Smooth muscle cell (in vitro differentiated cells): ENCODE results near the gene AP4M1. TPM values are rescaled to one million over a fixed set of nuclear protein-coding genes. Genes with fewer than 3 reads are reported as not detected.

Experiments used
- DNase-seq: peaks from one replicate; lab custom pipeline; 2025; ENCODE audit not compliant: unreplicated experiment; lab: John Stamatoyannopoulos, UW
- H2AFZ ChIP-seq: fragments of 200-600 bp; sonication (generic); 2 replicates; pipeline ENCODE4 v1.6.0; 2016; ENCODE audit warnings: antibody characterized with exemption, low read depth, mild to moderate bottlenecking
- H3F3A ChIP-seq: fragments of 200-600 bp; sonication (generic); 2 replicates; pipeline ENCODE4 v1.6.0; 2017; ENCODE audit warnings: antibody characterized with exemption, low read depth
- H3K27ac ChIP-seq: fragments of 200-600 bp; sonication (generic); 2 replicates; pipeline ENCODE4 v1.5.1; 2016; ENCODE audit warnings: low read depth, mild to moderate bottlenecking
- H3K27me3 ChIP-seq: fragments of 200-600 bp; sonication (generic); 2 replicates; pipeline ENCODE4 v1.6.1; 2016; ENCODE audit warnings: low read depth, mild to moderate bottlenecking
- H3K36me3 ChIP-seq: fragments of 200-600 bp; sonication (generic); 2 replicates; pipeline ENCODE4 v1.5.1; 2016; ENCODE audit warnings: low read depth
- H3K4me1 ChIP-seq: fragments of 200-600 bp; sonication (generic); 2 replicates; pipeline ENCODE4 v1.5.1; 2016; ENCODE audit warnings: low read depth
- H3K4me2 ChIP-seq: fragments of 200-600 bp; sonication (generic); 2 replicates; pipeline ENCODE4 v1.6.0; 2016; ENCODE audit warnings: mild to moderate bottlenecking
- H3K4me3 ChIP-seq: fragments of 200-600 bp; sonication (generic); 2 replicates; pipeline ENCODE4 v1.5.1; 2016; ENCODE audit warnings: mild to moderate bottlenecking
- H3K79me2 ChIP-seq: fragments of 200-600 bp; sonication (generic); 2 replicates; pipeline ENCODE4 v1.6.0; 2016; ENCODE audit warnings: low read depth, mild to moderate bottlenecking
- H3K9ac ChIP-seq: fragments of 200-600 bp; sonication (generic); 2 replicates; pipeline ENCODE4 v1.6.0; 2016; ENCODE audit warnings: low read depth
- H3K9me3 ChIP-seq: fragments of 200-600 bp; sonication (generic); replicated peaks from 2 replicates; pipeline ENCODE4 v1.5.1; 2016; ENCODE audit warnings: low read depth
- H4K20me1 ChIP-seq: fragments of 200-600 bp; sonication (generic); 2 replicates; pipeline ENCODE4 v1.6.0; 2016; ENCODE audit warnings: low read depth
- WGBS: methylation state at CpG from one replicate; pipeline ENCODE4 v1.1.7; 2016; ENCODE audit warnings: low lambda C conversion rate; 5-methylcytosine and 5-hydroxymethylcytosine counted together
- polyA plus RNA-seq: library from polyadenylated mRNA; unstranded; fragments of >200 nt; fragmentation: Nextera tagmentation; extraction: Ambion mirVana; gene quantifications from 2 replicates; pipeline ENCODE4 v1.2.1, GENCODE V29; 2016
- total RNA-seq: library from RNA; depleted of rRNA; stranded (reverse); fragments of >200 nt; gene quantifications from 2 replicates; pipeline ENCODE4 v1.2.3, GENCODE V29; 2014
- TF ChIP-seq, protein P1 (sequence below): fragments of 200-600 bp; sonication (generic); IDR thresholded peaks from 2 replicates; pipeline ENCODE4 v1.5.1; 2017; ENCODE audit warnings: borderline replicate concordance, mild to moderate bottlenecking, antibody characterized with exemption; ENCODE audit not compliant: insufficient read depth, poor library complexity, severe bottlenecking

AP4M1 gene
- total and polyA plus RNA-seq, 2 experiments from 2014 or later, result 16.9 to 18.0 TPM

DNA sequence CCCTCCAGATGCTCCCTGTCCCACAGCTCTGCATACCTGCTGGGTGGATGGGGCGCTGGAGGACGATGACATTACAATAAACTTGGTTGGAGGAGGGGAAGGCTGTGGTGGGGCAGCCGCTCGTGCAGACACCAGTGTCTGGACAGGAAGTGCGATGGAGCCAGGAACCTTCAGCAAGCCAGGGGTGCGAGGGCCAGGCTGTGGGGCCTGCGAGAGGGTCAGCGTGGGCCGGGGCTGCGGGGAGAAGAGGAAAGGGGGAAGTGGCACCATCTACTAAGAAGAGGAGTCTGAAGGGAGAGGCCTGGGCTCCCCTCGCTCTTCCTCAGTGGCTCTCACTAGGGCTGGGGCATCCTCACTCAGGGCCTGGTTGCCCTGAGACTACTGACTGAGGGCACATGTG, 6.4 kb downstream of the AP4M1 start:
- H2AFZ ChIP-seq, result no peak overlapping the region
- H3K4me2 ChIP-seq, result no peak overlapping the region
- H4K20me1 ChIP-seq, result no peaks in the 10 kb centered on the region
- H3K36me3 ChIP-seq, result peaks cover 3% of the 10 kb centered on the region
- 87% methylated on average over 9 of the region's 11 CpGs for WGBS
- H3K27ac ChIP-seq, result no peak overlapping the region
- no peak for DNase-seq
- H3K27me3 ChIP-seq, result no peaks in the 10 kb centered on the region
- H3F3A ChIP-seq, result peaks cover 5% of the 10 kb centered on the region
- TF ChIP-seq, protein P1, sequence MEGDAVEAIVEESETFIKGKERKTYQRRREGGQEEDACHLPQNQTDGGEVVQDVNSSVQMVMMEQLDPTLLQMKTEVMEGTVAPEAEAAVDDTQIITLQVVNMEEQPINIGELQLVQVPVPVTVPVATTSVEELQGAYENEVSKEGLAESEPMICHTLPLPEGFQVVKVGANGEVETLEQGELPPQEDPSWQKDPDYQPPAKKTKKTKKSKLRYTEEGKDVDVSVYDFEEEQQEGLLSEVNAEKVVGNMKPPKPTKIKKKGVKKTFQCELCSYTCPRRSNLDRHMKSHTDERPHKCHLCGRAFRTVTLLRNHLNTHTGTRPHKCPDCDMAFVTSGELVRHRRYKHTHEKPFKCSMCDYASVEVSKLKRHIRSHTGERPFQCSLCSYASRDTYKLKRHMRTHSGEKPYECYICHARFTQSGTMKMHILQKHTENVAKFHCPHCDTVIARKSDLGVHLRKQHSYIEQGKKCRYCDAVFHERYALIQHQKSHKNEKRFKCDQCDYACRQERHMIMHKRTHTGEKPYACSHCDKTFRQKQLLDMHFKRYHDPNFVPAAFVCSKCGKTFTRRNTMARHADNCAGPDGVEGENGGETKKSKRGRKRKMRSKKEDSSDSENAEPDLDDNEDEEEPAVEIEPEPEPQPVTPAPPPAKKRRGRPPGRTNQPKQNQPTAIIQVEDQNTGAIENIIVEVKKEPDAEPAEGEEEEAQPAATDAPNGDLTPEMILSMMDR, result no peak
- H3K79me2 ChIP-seq, result no peaks in the 10 kb centered on the region
- H3K9me3 ChIP-seq, result no peaks in the 10 kb centered on the region
- H3K4me3 ChIP-seq, result no peak overlapping the region
- no peaks in the 10 kb centered on the region for H3K4me1 ChIP-seq
- H3K9ac ChIP-seq, result no peak overlapping the region

DNA sequence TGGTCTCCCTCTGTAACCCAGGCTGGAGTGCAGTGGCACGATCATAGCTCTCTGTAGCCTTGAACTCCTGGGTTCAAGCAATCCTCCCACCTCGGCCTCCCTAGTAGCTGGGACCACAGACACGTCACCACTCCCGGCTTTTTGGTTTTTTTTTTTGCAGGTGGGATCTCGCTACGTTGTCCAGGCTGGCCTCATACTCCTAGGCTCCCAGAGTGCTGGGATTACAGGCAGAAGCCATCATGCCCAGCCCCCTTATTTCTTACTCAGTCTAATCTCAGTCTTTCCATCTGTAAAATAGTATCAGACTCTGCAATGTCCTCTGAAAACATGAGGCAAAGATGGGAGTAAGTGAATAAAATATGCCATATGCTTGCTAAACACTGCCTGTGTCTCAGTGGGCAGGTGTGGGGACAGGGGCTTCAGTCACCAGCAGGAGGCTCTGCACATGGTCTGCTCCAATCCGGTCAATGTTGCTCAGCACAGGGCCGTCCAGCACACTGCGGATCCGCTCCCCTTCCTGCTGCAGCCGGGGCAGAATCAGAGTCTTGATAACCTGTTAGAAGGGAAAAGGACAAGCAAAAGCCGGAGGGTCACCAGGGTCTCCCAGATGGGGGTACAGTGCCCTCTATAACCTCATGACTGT, 8.2 kb downstream of the AP4M1 start:
- H3K36me3 ChIP-seq, result peaks cover 3% of the 10 kb centered on the region
- H3K4me2 ChIP-seq, result no peak overlapping the region
- TF ChIP-seq, protein P1, result no peak
- H2AFZ ChIP-seq, result no peak overlapping the region
- H3K9ac ChIP-seq, result no peak overlapping the region
- no peaks in the 10 kb centered on the region for H3K9me3 ChIP-seq
- no peak for DNase-seq
- H3K27ac ChIP-seq, result no peak overlapping the region
- no peaks in the 10 kb centered on the region for H3K4me1 ChIP-seq
- 90% methylated on average over 12 of the region's 12 CpGs for WGBS
- no peak overlapping the region for H3K4me3 ChIP-seq
- no peaks in the 10 kb centered on the region for H3K79me2 ChIP-seq
- H4K20me1 ChIP-seq, result no peaks in the 10 kb centered on the region
- no peaks in the 10 kb centered on the region for H3K27me3 ChIP-seq
- H3F3A ChIP-seq, result no peaks in the 10 kb centered on the region

DNA sequence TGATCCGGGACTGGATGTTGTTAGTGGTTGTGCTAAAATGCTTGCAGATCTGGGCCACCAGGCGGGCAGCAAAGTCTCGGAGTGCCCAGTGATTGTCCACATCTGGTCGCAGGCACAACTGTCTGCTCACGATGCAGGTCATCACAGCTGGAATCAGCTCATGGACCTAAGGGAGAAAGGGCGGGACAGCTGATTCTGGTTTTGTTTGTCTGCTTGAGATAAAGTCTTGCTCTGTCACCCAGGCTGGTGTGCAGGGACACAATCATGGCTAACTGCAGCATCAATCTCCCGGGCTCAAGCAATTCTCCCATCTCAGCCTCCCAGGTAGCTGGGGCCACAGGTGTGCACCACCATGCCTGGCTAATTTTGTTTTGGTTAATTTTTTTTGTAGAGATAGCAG, 9.7 kb downstream of the AP4M1 start:
- H3K27me3 ChIP-seq, result no peaks in the 10 kb centered on the region
- H3K9me3 ChIP-seq, result no peaks in the 10 kb centered on the region
- H3K79me2 ChIP-seq, result no peaks in the 10 kb centered on the region
- H3K4me2 ChIP-seq, result no peak overlapping the region
- no peak overlapping the region for H3K27ac ChIP-seq
- H3F3A ChIP-seq, result no peaks in the 10 kb centered on the region
- no peak overlapping the region for H3K4me3 ChIP-seq
- H3K4me1 ChIP-seq, result no peaks in the 10 kb centered on the region
- WGBS, result over 99% methylated on average over 7 of the region's 7 CpGs
- H2AFZ ChIP-seq, result no peak overlapping the region
- DNase-seq, result no peak
- peaks cover 3% of the 10 kb centered on the region for H3K36me3 ChIP-seq
- H3K9ac ChIP-seq, result no peak overlapping the region
- H4K20me1 ChIP-seq, result no peaks in the 10 kb centered on the region
- TF ChIP-seq, protein P1, result no peak

DNA sequence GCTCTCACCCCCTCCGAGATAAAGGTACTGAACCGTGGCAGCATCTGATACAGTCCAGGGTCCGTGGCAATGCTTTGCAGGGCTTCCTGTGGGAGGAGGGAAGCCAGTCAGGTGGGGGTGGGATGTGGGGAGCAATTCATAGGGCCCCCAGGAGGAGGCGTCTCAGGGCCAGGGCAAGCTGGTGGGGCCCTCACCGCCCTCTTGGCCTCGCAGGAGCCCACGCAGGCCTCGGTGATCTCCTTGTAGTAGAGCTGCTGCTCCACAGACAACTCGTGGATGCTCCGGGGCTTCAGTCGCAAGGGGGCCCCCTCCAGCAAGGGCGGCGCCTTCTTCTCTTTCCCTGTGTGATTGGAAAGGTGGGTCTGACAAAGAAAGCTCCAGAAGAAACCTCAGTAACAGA, 10.5 kb downstream of the AP4M1 start:
- H3F3A ChIP-seq, result no peaks in the 10 kb centered on the region
- H3K4me3 ChIP-seq, result no peak overlapping the region
- H3K36me3 ChIP-seq, result peaks cover 3% of the 10 kb centered on the region
- no peak overlapping the region for H3K9ac ChIP-seq
- WGBS, result 96% methylated on average over 13 of the region's 13 CpGs
- H4K20me1 ChIP-seq, result no peaks in the 10 kb centered on the region
- TF ChIP-seq, protein P1, result no peak
- H3K9me3 ChIP-seq, result no peaks in the 10 kb centered on the region
- no peaks in the 10 kb centered on the region for H3K79me2 ChIP-seq
- no peak overlapping the region for H3K4me2 ChIP-seq
- H2AFZ ChIP-seq, result no peak overlapping the region
- no peak for DNase-seq
- H3K27me3 ChIP-seq, result no peaks in the 10 kb centered on the region
- no peaks in the 10 kb centered on the region for H3K4me1 ChIP-seq
- H3K27ac ChIP-seq, result no peak overlapping the region
